CD14-positive monocyte (primary cell): ENCODE data around the gene GPR39. TPM values are rescaled to one million over a fixed set of nuclear protein-coding genes. Genes with fewer than 3 reads are reported as not detected.
"Not testable (repeated sequence)": the region's sequence is repeated elsewhere in the genome, so short reads cannot be mapped to it uniquely, and the experiment has no call there.

Experiments
- DNase-seq, 3 donors: peaks; one replicate each; pipeline ENCODE4 v3.0.0-alpha.2; 2011 to 2022
- H2AFZ ChIP-seq: 2 replicates; pipeline ENCODE4 v1.6.0; 2012; ENCODE audit warnings: mild to moderate bottlenecking, low read depth, low read length, inconsistent platforms; ENCODE audit not compliant: insufficient read depth, poor library complexity, severe bottlenecking
- H3K27ac ChIP-seq, 2 donors: 1 replicate in 1 of 2; 2 replicates in 1 of 2; pipeline ENCODE4 v1.5.1; 2012 to 2013; ENCODE audit warnings: low read length in 2 of 2, control low read depth in 1 of 2, inconsistent platforms in 1 of 2, low read depth in 1 of 2, mild to moderate bottlenecking in 1 of 2
- H3K27me3 ChIP-seq, 2 donors: one replicate each; pipeline versions ENCODE4 v1.6.0 to v1.6.1; 2011 to 2013; ENCODE audit warnings: low read length in 2 of 2; ENCODE audit not compliant: control insufficient read depth in 2 of 2, insufficient read depth in 2 of 2
- H3K36me3 ChIP-seq, 2 donors: replicated peaks in 1 of 2; 1 replicate in 1 of 2; 2 replicates in 1 of 2; pipeline versions ENCODE4 v1.5.1 to v1.6.1; 2012 to 2013; ENCODE audit warnings: low read length in 2 of 2, control low read depth in 1 of 2, inconsistent platforms in 1 of 2, mild to moderate bottlenecking in 1 of 2; ENCODE audit not compliant: insufficient read depth in 2 of 2, control insufficient read depth in 1 of 2
- H3K4me1 ChIP-seq, 2 donors: 1 replicate in 1 of 2; 2 replicates in 1 of 2; pipeline versions ENCODE4 v1.5.1 to v1.6.1; 2012 to 2013; ENCODE audit warnings: low read length in 2 of 2, control low read depth in 1 of 2, inconsistent platforms in 1 of 2, mild to moderate bottlenecking in 1 of 2, moderate library complexity in 1 of 2; ENCODE audit not compliant: insufficient read depth in 2 of 2, control insufficient read depth in 1 of 2
- H3K4me2 ChIP-seq: replicated peaks from 2 replicates; pipeline ENCODE3; 2012; ENCODE audit warnings: low read length, moderate library complexity, mild to moderate bottlenecking; ENCODE audit not compliant: poor library complexity, severe bottlenecking; ENCODE audit errors: extremely low read depth
- H3K4me3 ChIP-seq, 3 experiments: fragments of 200-600 bp in 1 of 3; sonication (generic) in 1 of 3; replicated peaks in 1 of 3; 1 replicate in 2 of 3; 2 replicates in 1 of 3; pipeline ENCODE4 v1.5.1; 2011 to 2013; ENCODE audit warnings: low read length in 3 of 3, mild to moderate bottlenecking in 3 of 3, control low read depth in 2 of 3, low read depth in 2 of 3, inconsistent platforms in 1 of 3, moderate library complexity in 1 of 3
- H3K79me2 ChIP-seq: 2 replicates; pipeline ENCODE4 v1.6.0; 2012; ENCODE audit warnings: mild to moderate bottlenecking, control low read depth, inconsistent platforms, low read length, moderate library complexity; ENCODE audit not compliant: insufficient read depth
- H3K9ac ChIP-seq: 2 replicates; pipeline ENCODE4 v1.6.0; 2017; ENCODE audit warnings: low read length, mild to moderate bottlenecking; ENCODE audit not compliant: insufficient read depth, poor library complexity, severe bottlenecking
- H3K9me3 ChIP-seq, 2 donors: replicated peaks in 1 of 2; 1 replicate in 1 of 2; 2 replicates in 1 of 2; pipeline versions ENCODE4 v1.5.1 to v1.6.1; 2012 to 2013; ENCODE audit warnings: low read length in 2 of 2, control low read depth in 1 of 2; ENCODE audit not compliant: control insufficient read depth in 1 of 2, insufficient read depth in 1 of 2
- H4K20me1 ChIP-seq: 2 replicates; pipeline ENCODE4 v1.6.0; 2012; ENCODE audit warnings: mild to moderate bottlenecking, low read length, control low read depth, moderate library complexity; ENCODE audit not compliant: insufficient read depth
- H3K27ac Mint-ChIP-seq, 7 donors: one replicate each; pipeline ENCODE4 v1.8.0; 2020; ENCODE audit warnings: mild to moderate bottlenecking in 7 of 7, mixed read lengths in 7 of 7, moderate library complexity in 6 of 7, inconsistent platforms in 2 of 7
- H3K27me3 Mint-ChIP-seq, 3 donors: one replicate each; pipeline ENCODE4 v1.8.0; 2021 to 2022; ENCODE audit warnings: low read depth in 3 of 3, mild to moderate bottlenecking in 3 of 3, mixed read lengths in 3 of 3, moderate library complexity in 3 of 3, inconsistent platforms in 1 of 3
- H3K36me3 Mint-ChIP-seq, 2 donors: one replicate each; pipeline ENCODE4 v1.8.0; 2020; ENCODE audit warnings: mixed read lengths in 2 of 2, inconsistent platforms in 1 of 2, mild to moderate bottlenecking in 1 of 2
- H3K4me1 Mint-ChIP-seq: one replicate; pipeline ENCODE4 v1.8.0; 2020; ENCODE audit warnings: mild to moderate bottlenecking, mixed read lengths
- H3K4me3 Mint-ChIP-seq, 2 donors: one replicate each; pipeline ENCODE4 v1.8.0; 2020; ENCODE audit warnings: mild to moderate bottlenecking in 2 of 2, mixed read lengths in 2 of 2, moderate library complexity in 1 of 2
- H3K9me3 Mint-ChIP-seq, 7 donors: one replicate each; pipeline ENCODE4 v1.8.0; 2020 to 2022; ENCODE audit warnings: mixed read lengths in 7 of 7, mild to moderate bottlenecking in 6 of 7, moderate library complexity in 6 of 7, inconsistent platforms in 2 of 7
- CTCF ChIP-seq: fragments of 200-600 bp; IDR thresholded peaks from one replicate; pipeline ENCODE4 v1.8.0; 2022; ENCODE audit warnings: antibody characterized with exemption, mild to moderate bottlenecking
- WGBS: methylation state at CpG from one replicate; pipeline ENCODE4 v1.1.5; 2013; ENCODE audit warnings: missing lambda C conversion rate; ENCODE audit not compliant: insufficient coverage; 5-methylcytosine and 5-hydroxymethylcytosine counted together
- intact Hi-C, 2 donors: fragments of 100-400 bp; cut with micrococcal nuclease; formaldehyde crosslinking; loops; one replicate each; pipeline versions ENCODE4 v1.15.0 to v1.15.1; 2023
- polyA plus RNA-seq, 3 donors: library from polyadenylated mRNA; depleted of rRNA in 1 of 3; unstranded in 2 of 3; stranded (reverse) in 1 of 3; fragments of 300-500 nt in 2 of 3; fragments of >200 nt in 1 of 3; fragmentation: Illumina TruSeq in 2 of 3; gene quantifications; 1 replicate in 2 of 3; 2 replicates in 1 of 3; pipeline ENCODE4 v1.2.3, GENCODE V29; 2012 to 2021

Gene GPR39
- polyA plus RNA-seq, 3 donors = 0.12 TPM; not detected in 2

- Histone ChIP-seq H3K9me3 (no peaks in the 10 kb centered on the region), H3K9ac (no peak overlapping the region), H2AFZ (no peak overlapping the region), H3K4me2 (no peak overlapping the region), H4K20me1 (no peaks in the 10 kb centered on the region), H3K79me2 (no peaks in the 10 kb centered on the region), H3K27ac (no peak overlapping the region), H3K27me3 (no peaks in the 10 kb centered on the region), H3K36me3 (no peaks in the 10 kb centered on the region), H3K4me1 (peaks cover 0 to 6% of the 10 kb centered on the region in 2 donors), H3K4me3 (no peak overlapping the region)
- intact Hi-C loops = no loop called here
- H3K27me3 Mint-ChIP-seq = peaks cover 5 to 11% (median 5%) of the 10 kb centered on the region in 3 donors
- peaks cover 2 to 18% (median 4%) of the 10 kb centered on the region in 7 donors for H3K9me3 Mint-ChIP-seq
- no peak for TF ChIP-seq CTCF
- H3K4me3 Mint-ChIP-seq = no peak overlapping the region
- no peaks in the 10 kb centered on the region for H3K4me1 Mint-ChIP-seq
- 100% methylated on average over 1 of the region's 7 CpGs for WGBS
- H3K36me3 Mint-ChIP-seq = no peaks in the 10 kb centered on the region
- H3K27ac Mint-ChIP-seq = no peak overlapping the region
- DNase-seq = no peak
Measured at GRCh38 chr2:132392879-132393278, 23.7 kb upstream of the GPR39 start.

- intact Hi-C loops, H2AFZ ChIP-seq, H3K4me1 Mint-ChIP-seq, H3K9me3 ChIP-seq, H3K4me2 ChIP-seq, H3K4me3 ChIP-seq, H3K36me3 Mint-ChIP-seq, DNase-seq, H3K27me3 ChIP-seq, H3K4me3 Mint-ChIP-seq, H3K27ac ChIP-seq, H4K20me1 ChIP-seq, H3K9ac ChIP-seq, H3K79me2 ChIP-seq, H3K27ac Mint-ChIP-seq, H3K4me1 ChIP-seq, H3K36me3 ChIP-seq: not testable (repeated sequence)
- Mint-ChIP-seq H3K9me3 (peaks cover 0 to 12% (median 2%) of the 10 kb centered on the region in 7 donors), H3K27me3 (peaks cover 3 to 10% (median 6%) of the 10 kb centered on the region in 3 donors)
- WGBS = no CpG with 5 or more reads among the region's 3 CpGs
Measured at GRCh38 chr2:132397042-132397441, 19.6 kb upstream of the GPR39 start.
